ENCODE results near the gene PPP3CA. TPM values are rescaled to one million over a fixed set of nuclear protein-coding genes. Genes with fewer than 3 reads are reported as not detected.

PPP3CA gene
- total and polyA plus RNA-seq, 2 of the 8 experiments (the other 6 are each of a cell fraction or from before 2014, with no cell fraction given): 7.9 to 35.0 TPM

DNA sequence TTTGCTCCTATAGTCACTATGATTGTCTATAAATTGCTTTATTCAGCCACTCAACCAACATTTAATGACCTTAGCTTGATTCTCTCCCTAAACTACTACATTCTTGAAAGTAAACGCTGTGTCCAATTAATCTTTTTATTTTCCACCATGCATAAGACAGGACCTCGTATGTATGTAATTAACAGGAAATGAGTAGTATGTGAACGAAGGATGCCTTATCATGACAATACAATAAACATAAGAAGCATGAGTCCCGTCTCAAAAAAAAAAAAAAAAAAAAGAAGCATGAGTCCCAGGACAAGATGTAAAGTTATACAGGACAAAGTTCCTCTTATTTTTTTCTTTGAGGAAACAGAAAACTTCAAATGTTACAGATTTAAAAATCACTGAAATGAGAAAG is 92.5 kb downstream of the PPP3CA start:
- 91% methylated on average over 3 of the region's 4 CpGs; no CpG with 5 or more reads in 1 of the 2 experiments for WGBS, 2 experiments (ENCODE audit: extremely low coverage in 1 of 2, insufficient coverage in 1 of 2, insufficient read length in 1 of 2, insufficient replicate concordance in 2 of 2, low coverage in 1 of 2, low lambda C conversion rate in 2 of 2, missing lambda C conversion rate in 1 of 2)
- POLR2A ChIA-PET (ENCODE audit: partially characterized antibody): no interaction called here
- TF ChIP-seq CHD1 (IDR thresholded peaks at IDR 0.05; ENCODE audit: low read depth, low read length) (no peak), CREB1 (IDR thresholded peaks at IDR 0.05) (no peak), TAF1 (IDR thresholded peaks at IDR 0.05; ENCODE audit: low read depth, low read length) (no peak), BCL11A (IDR thresholded peaks at IDR 0.05; ENCODE audit: low read depth in 2 of 2, low read length in 2 of 2) (no peak), FOSL1 (IDR thresholded peaks at IDR 0.05; ENCODE audit: insufficient read depth, low read depth, low read length) (no peak)

More for the DNA sequence above, 92.5 kb downstream of the PPP3CA start:
- Histone ChIP-seq H4K91ac (replicated peaks; ENCODE audit: insufficient read length, low read length) (no peak overlapping the region), H3K56ac (replicated peaks; ENCODE audit: insufficient read length, low read depth, low read length) (no peak overlapping the region), H3K4ac (replicated peaks; ENCODE audit: insufficient read length, low read depth, low read length) (no peak overlapping the region), H3K27me3 (replicated peaks in 1 of 4; ENCODE audit: control insufficient read depth in 3 of 4, extremely low read depth in 1 of 4, insufficient read depth in 3 of 4, low read length in 3 of 4) (no peaks in the 10 kb centered on the region), H3K4me1 (replicated peaks in 1 of 4; ENCODE audit: control insufficient read depth in 3 of 4, insufficient read depth in 4 of 4, low read length in 3 of 4) (0 out of 7 replicates have a peak, but pooled peaks cover 0 to 2% (median 0%) of the 10 kb centered on the region in 4 experiments), H2AK5ac (ENCODE audit: low read depth, low read length) (no peak overlapping the region), H2BK120ac (replicated peaks; ENCODE audit: low read depth, low read length) (no peak overlapping the region), H3K14ac (ENCODE audit: insufficient read length) (no peak overlapping the region), H3K9me3 (ENCODE audit: insufficient read depth in 2 of 2, low read depth in 1 of 2, low read length in 1 of 2) (no peaks in the 10 kb centered on the region), H3K9ac (replicated peaks in 1 of 4; ENCODE audit: extremely low read depth in 1 of 4, low read depth in 3 of 4, low read length in 3 of 4) (no peak overlapping the region), H3K23me2 (ENCODE audit: low read depth, low read length) (no peaks in the 10 kb centered on the region), H2BK20ac (ENCODE audit: low read length) (no peak overlapping the region), H2AFZ (ENCODE audit: low read length) (no peak overlapping the region), H3K79me1 (ENCODE audit: low read depth, low read length) (no peaks in the 10 kb centered on the region), H3K23ac (ENCODE audit: insufficient read length) (no peak overlapping the region), H3K36me3 (ENCODE audit: control insufficient read depth in 2 of 4, insufficient read depth in 4 of 4, low read length in 3 of 4) (no peaks in the 10 kb centered on the region), H3K4me2 (ENCODE audit: insufficient read depth in 1 of 2, low read depth in 2 of 2, low read length in 2 of 2) (no peak overlapping the region), H4K5ac (ENCODE audit: insufficient read length, low read depth, low read length) (no peak overlapping the region), H2BK5ac (ENCODE audit: low read depth, low read length) (no peak overlapping the region), H4K20me1 (replicated peaks in 1 of 2; ENCODE audit: control insufficient read depth in 1 of 2, insufficient read depth in 2 of 2, low read length in 2 of 2) (peaks cover 1 to 2% of the 10 kb centered on the region in 2 experiments), H2BK15ac (ENCODE audit: low read length) (no peak overlapping the region), H3K18ac (ENCODE audit: extremely low read depth, low read length) (no peak overlapping the region), H4K8ac (ENCODE audit: extremely low read depth, insufficient read depth, low read length) (no peak overlapping the region), H3K79me2 (ENCODE audit: control insufficient read depth in 1 of 2, insufficient read depth in 2 of 2, low read length in 2 of 2) (peaks cover 0 to 60% of the 10 kb centered on the region in 2 experiments; a peak in 2 of 4 replicates), H3K27ac (ENCODE audit: low read depth, low read length) (no peak overlapping the region), H2BK12ac (ENCODE audit: low read depth, low read length) (no peak overlapping the region), H3K4me3 (ENCODE audit: extremely low read depth in 1 of 4, insufficient read depth in 2 of 4, low read depth in 3 of 4, low read length in 4 of 4) (no peak overlapping the region)
- CTCF ChIA-PET (ENCODE audit: partially characterized antibody): interaction anchor here (1.0 kb wide), 1 partner anchor 48 kb away, joined by 3 read pairs; no protein-coding TSS in a partner anchor
- FAIRE-seq (no peak), DNase-seq (ENCODE audit: low read depth in 1 of 2, low spot score in 2 of 2) (no peak)

Measured in H1 (cell line).